GM23338 (cell line): ENCODE data around the gene CSTPP1.

Source experiments
- CREB1 ChIP-seq: fragments of 250-450 bp; sonication (Bioruptor Pico); IDR thresholded peaks from 2 replicates; pipeline ENCODE4 v1.5.0; 2020; ENCODE audit warnings: low read depth, mild to moderate bottlenecking, moderate library complexity
- EZH2 ChIP-seq: fragments of 200-600 bp; sonication (generic); IDR thresholded peaks from one replicate; pipeline ENCODE4 v1.8.0; 2017; ENCODE audit warnings: antibody characterized with exemption, mild to moderate bottlenecking, low read depth; ENCODE audit not compliant: unreplicated experiment
- EZH2phosphoT487 ChIP-seq: fragments of 200-600 bp; sonication (generic); IDR thresholded peaks from one replicate; pipeline ENCODE4 v1.8.1; 2018; ENCODE audit warnings: antibody characterized with exemption; ENCODE audit not compliant: unreplicated experiment
- JUNB ChIP-seq: IDR thresholded peaks from one replicate; pipeline ENCODE4 v1.6.1; 2016; ENCODE audit warnings: antibody characterized with exemption; ENCODE audit not compliant: unreplicated experiment
- NANOG ChIP-seq: IDR thresholded peaks from 2 replicates; pipeline ENCODE4 v1.6.1; 2016; ENCODE audit warnings: antibody characterized with exemption, borderline replicate concordance
- POLR2AphosphoS5 ChIP-seq: IDR thresholded peaks from 2 replicates; pipeline ENCODE4 v1.6.1; 2016; ENCODE audit warnings: antibody characterized with exemption, low read depth
- STAT1 ChIP-seq: IDR thresholded peaks from one replicate; pipeline ENCODE4 v1.6.1; 2016; ENCODE audit warnings: antibody characterized with exemption; ENCODE audit not compliant: unreplicated experiment
- ZNF114 ChIP-seq: fragments of 250-450 bp; sonication (Bioruptor Pico); IDR thresholded peaks from 2 replicates; pipeline ENCODE4 v1.5.0; 2020; ENCODE audit warnings: mild to moderate bottlenecking, moderate library complexity
- ZNF331 ChIP-seq: fragments of 250-450 bp; sonication (Bioruptor Pico); IDR thresholded peaks from 2 replicates; pipeline ENCODE4 v1.5.0; 2020; ENCODE audit warnings: low read depth, mild to moderate bottlenecking, moderate library complexity
- TF ChIP-seq, protein P1 (sequence below), 2 experiments: fragments of 200-600 bp in 1 of 2; sonication (generic) in 1 of 2; conservative IDR thresholded peaks; 2 replicates each; pipeline versions ENCODE4 v1.5.1 to v1.6.1; 2016 to 2017; ENCODE audit warnings: antibody characterized with exemption in 2 of 2, low read depth in 2 of 2, mild to moderate bottlenecking in 2 of 2, moderate library complexity in 1 of 2
- TF ChIP-seq, protein P2 (sequence below): IDR thresholded peaks from one replicate; pipeline ENCODE4 v1.6.1; 2018; ENCODE audit warnings: antibody characterized with exemption; ENCODE audit not compliant: unreplicated experiment
- TF ChIP-seq, protein P3 (sequence below): fragments of 250-450 bp; sonication (Bioruptor Pico); IDR thresholded peaks from 2 replicates; pipeline ENCODE4 v1.5.0; 2020; ENCODE audit warnings: mild to moderate bottlenecking, moderate library complexity

DNA sequence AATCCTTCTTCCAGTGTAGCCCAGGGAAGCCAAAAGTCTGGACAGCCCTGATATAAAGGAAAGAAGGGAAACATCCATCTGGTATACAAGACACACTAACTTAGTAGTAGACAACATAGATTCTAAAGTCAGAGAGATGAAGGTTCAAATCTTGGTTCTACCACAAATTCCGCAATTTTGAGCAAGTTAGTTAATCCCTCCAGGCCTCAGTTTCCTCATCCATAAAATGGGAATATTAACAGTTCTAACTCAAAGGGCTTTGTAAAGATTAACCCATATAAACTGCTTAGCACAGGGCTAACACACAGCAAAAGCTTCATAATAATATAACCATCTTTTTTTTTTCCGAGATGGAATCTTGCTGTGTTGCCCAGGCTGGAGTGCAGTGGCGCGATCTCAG lies 29.0 kb upstream of the CSTPP1 start:
- TF ChIP-seq EZH2phosphoT487 (no peak), POLR2AphosphoS5 (no peak), JUNB (no peak), EZH2 (no peak), ZNF331 (no peak), CREB1 (CRISPR knock-in tag) (no peak), NANOG (no peak), STAT1 (no peak), ZNF114 (no peak)
- TF ChIP-seq, protein P1, sequence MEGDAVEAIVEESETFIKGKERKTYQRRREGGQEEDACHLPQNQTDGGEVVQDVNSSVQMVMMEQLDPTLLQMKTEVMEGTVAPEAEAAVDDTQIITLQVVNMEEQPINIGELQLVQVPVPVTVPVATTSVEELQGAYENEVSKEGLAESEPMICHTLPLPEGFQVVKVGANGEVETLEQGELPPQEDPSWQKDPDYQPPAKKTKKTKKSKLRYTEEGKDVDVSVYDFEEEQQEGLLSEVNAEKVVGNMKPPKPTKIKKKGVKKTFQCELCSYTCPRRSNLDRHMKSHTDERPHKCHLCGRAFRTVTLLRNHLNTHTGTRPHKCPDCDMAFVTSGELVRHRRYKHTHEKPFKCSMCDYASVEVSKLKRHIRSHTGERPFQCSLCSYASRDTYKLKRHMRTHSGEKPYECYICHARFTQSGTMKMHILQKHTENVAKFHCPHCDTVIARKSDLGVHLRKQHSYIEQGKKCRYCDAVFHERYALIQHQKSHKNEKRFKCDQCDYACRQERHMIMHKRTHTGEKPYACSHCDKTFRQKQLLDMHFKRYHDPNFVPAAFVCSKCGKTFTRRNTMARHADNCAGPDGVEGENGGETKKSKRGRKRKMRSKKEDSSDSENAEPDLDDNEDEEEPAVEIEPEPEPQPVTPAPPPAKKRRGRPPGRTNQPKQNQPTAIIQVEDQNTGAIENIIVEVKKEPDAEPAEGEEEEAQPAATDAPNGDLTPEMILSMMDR (conservative IDR thresholded peaks at IDR 0.05; ENCODE audit: low read depth in 2 of 2) = no peak
- TF ChIP-seq, protein P2, sequence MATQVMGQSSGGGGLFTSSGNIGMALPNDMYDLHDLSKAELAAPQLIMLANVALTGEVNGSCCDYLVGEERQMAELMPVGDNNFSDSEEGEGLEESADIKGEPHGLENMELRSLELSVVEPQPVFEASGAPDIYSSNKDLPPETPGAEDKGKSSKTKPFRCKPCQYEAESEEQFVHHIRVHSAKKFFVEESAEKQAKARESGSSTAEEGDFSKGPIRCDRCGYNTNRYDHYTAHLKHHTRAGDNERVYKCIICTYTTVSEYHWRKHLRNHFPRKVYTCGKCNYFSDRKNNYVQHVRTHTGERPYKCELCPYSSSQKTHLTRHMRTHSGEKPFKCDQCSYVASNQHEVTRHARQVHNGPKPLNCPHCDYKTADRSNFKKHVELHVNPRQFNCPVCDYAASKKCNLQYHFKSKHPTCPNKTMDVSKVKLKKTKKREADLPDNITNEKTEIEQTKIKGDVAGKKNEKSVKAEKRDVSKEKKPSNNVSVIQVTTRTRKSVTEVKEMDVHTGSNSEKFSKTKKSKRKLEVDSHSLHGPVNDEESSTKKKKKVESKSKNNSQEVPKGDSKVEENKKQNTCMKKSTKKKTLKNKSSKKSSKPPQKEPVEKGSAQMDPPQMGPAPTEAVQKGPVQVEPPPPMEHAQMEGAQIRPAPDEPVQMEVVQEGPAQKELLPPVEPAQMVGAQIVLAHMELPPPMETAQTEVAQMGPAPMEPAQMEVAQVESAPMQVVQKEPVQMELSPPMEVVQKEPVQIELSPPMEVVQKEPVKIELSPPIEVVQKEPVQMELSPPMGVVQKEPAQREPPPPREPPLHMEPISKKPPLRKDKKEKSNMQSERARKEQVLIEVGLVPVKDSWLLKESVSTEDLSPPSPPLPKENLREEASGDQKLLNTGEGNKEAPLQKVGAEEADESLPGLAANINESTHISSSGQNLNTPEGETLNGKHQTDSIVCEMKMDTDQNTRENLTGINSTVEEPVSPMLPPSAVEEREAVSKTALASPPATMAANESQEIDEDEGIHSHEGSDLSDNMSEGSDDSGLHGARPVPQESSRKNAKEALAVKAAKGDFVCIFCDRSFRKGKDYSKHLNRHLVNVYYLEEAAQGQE = no peak
- TF ChIP-seq, protein P3, sequence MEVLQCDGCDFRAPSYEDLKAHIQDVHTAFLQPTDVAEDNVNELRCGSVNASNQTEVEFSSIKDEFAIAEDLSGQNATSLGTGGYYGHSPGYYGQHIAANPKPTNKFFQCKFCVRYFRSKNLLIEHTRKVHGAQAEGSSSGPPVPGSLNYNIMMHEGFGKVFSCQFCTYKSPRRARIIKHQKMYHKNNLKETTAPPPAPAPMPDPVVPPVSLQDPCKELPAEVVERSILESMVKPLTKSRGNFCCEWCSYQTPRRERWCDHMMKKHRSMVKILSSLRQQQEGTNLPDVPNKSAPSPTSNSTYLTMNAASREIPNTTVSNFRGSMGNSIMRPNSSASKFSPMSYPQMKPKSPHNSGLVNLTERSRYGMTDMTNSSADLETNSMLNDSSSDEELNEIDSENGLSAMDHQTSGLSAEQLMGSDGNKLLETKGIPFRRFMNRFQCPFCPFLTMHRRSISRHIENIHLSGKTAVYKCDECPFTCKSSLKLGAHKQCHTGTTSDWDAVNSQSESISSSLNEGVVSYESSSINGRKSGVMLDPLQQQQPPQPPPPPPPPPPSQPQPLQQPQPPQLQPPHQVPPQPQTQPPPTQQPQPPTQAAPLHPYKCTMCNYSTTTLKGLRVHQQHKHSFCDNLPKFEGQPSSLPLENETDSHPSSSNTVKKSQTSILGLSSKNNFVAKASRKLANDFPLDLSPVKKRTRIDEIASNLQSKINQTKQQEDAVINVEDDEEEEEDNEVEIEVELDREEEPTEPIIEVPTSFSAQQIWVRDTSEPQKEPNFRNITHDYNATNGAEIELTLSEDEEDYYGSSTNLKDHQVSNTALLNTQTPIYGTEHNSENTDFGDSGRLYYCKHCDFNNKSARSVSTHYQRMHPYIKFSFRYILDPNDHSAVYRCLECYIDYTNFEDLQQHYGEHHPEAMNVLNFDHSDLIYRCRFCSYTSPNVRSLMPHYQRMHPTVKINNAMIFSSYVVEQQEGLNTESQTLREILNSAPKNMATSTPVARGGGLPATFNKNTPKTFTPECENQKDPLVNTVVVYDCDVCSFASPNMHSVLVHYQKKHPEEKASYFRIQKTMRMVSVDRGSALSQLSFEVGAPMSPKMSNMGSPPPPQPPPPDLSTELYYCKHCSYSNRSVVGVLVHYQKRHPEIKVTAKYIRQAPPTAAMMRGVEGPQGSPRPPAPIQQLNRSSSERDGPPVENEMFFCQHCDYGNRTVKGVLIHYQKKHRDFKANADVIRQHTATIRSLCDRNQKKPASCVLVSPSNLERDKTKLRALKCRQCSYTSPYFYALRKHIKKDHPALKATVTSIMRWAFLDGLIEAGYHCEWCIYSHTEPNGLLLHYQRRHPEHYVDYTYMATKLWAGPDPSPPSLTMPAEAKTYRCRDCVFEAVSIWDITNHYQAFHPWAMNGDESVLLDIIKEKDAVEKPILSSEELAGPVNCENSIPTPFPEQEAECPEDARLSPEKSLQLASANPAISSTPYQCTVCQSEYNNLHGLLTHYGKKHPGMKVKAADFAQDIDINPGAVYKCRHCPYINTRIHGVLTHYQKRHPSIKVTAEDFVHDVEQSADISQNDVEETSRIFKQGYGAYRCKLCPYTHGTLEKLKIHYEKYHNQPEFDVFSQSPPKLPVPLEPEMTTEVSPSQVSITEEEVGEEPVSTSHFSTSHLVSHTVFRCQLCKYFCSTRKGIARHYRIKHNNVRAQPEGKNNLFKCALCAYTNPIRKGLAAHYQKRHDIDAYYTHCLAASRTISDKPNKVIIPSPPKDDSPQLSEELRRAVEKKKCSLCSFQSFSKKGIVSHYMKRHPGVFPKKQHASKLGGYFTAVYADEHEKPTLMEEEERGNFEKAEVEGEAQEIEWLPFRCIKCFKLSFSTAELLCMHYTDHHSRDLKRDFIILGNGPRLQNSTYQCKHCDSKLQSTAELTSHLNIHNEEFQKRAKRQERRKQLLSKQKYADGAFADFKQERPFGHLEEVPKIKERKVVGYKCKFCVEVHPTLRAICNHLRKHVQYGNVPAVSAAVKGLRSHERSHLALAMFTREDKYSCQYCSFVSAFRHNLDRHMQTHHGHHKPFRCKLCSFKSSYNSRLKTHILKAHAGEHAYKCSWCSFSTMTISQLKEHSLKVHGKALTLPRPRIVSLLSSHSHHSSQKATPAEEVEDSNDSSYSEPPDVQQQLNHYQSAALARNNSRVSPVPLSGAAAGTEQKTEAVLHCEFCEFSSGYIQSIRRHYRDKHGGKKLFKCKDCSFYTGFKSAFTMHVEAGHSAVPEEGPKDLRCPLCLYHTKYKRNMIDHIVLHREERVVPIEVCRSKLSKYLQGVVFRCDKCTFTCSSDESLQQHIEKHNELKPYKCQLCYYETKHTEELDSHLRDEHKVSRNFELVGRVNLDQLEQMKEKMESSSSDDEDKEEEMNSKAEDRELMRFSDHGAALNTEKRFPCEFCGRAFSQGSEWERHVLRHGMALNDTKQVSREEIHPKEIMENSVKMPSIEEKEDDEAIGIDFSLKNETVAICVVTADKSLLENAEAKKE (CRISPR knock-in tag) = no peak
